Fibroblast of gingiva (primary cell): ENCODE results near the gene AQP10.
"Not testable (repeated sequence)": the region's sequence is repeated elsewhere in the genome, so short reads cannot be mapped to it uniquely, and the experiment has no call there.

Experiments
- DNase-seq: peaks from one replicate; pipeline ENCODE4 v3.0.0-alpha.2; 2011; ENCODE audit warnings: low read depth

Gene AQP10

GRCh38 chr1:154320882-154321608 is at the start of gene AQP10:
AQP10 (plus strand) TSS chr1:154321093; CDS start chr1:154321156, 63 bp downstream.
- no peak for DNase-seq

DNA sequence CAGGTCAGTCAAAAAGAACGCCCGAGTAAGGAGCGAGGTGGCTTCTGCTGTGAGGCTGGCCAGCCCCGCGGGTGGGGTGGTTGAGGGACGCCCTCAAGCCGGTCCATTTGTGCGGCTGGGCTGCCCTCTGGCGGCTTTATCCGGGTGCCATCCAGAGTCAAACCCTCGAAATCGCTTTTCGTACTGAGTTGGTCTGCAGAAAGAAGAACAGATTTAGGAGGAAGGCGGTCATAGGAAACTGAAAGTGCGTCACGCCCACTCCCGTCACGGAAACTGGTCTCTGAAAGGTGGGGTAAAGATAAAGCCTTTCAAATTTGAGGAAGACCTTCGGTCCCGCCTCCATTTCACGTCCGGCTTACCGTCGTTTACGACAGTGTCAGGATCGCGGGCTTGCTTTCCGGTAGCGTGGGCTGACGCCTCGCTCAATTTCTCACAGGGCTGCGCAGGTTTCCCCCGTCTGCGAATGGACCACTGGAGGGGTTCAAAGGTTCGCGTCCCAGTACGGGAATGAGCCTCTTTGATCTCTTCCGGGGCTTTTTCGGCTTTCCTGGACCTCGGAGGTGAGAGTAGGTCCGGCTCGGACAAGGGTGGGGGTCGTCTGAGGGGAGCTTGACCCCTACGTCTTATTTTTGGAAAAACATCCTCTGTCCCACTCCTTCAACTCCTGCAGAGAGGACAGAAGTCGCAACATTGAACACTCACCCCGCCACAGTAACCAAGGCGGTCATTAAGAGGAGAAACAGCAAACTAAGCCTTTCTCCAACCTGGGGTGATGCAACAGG is 48.5 kb upstream of the AQP10 start, which contains the start of gene HAX1:
HAX1 (plus strand) TSS at position 413 of the 782 bp plus-strand sequence; CDS start at position 508, 95 bp downstream.
- DNase-seq: peak; percentile 95

- no peak for DNase-seq
Observed at GRCh38 chr1:154272999-154273563, 47.8 kb upstream of the AQP10 start.

GRCh38 chr1:154276797-154277196 is 44.1 kb upstream of the AQP10 start:
- DNase-seq: no peak

GRCh38 chr1:154287591-154287990 is 33.3 kb upstream of the AQP10 start:
- not testable (repeated sequence) for DNase-seq

GRCh38 chr1:154288661-154289060 is 32.2 kb upstream of the AQP10 start:
- DNase-seq: no peak

GRCh38 chr1:154290921-154291320 is 30.0 kb upstream of the AQP10 start:
- DNase-seq: no peak

- DNase-seq: no peak
Observed at GRCh38 chr1:154295408-154296235, 25.3 kb upstream of the AQP10 start.

- DNase-seq: no peak
Observed at GRCh38 chr1:154301582-154301981, 19.3 kb upstream of the AQP10 start.

GRCh38 chr1:154304664-154305337 is 16.1 kb upstream of the AQP10 start:
- no peak for DNase-seq

- DNase-seq: peak; percentile 25
Observed at GRCh38 chr1:154306151-154306550, 14.7 kb upstream of the AQP10 start.

GRCh38 chr1:154307670-154308270 is 13.1 kb upstream of the AQP10 start:
- DNase-seq: not testable (repeated sequence)

DNA sequence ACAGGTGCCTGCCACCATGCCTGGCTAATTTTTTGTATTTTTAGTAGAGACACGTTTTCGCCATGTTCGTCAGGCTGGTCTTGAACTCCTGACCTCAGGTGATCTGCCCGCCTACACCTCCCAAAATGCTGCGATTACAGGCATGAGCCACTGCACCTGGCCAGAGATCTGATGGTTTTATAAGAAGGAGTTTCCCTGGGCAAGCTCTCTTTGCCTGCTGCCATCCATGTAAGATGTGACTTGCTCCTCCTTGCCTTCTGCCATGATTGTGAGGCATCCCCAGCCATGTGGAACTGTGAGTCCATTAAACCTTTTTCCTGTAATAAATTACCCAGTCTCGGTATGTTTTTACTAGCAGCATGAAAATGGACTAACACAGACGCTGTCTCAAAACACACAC is 11.8 kb upstream of the AQP10 start:
- DNase-seq: not testable (repeated sequence)

- not testable (repeated sequence) for DNase-seq
Observed at GRCh38 chr1:154312229-154313065, 8.4 kb upstream of the AQP10 start.

GRCh38 chr1:154313066-154313356 is 7.9 kb upstream of the AQP10 start:
- DNase-seq: no peak

- not testable (repeated sequence) for DNase-seq
Observed at GRCh38 chr1:154314226-154314625, 6.7 kb upstream of the AQP10 start.

DNA sequence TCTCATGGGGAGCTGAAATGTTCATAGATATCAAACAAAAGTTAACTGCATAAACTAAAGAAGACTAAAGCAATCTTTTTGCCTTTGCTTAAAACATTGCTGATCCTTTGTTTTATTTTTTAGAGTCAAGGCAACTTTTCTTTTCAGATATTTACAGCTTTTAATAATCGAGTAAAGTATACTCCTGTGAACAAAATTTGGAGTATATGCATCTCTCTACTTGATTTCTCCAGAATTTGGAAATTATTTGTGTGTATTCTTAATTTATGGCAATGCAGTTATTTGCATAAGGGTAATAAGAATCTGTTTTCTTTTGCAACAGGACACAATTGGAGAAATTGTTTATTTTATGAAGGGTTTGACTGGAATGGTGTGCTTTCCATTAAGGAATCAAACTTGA is 4.2 kb upstream of the AQP10 start:
- DNase-seq: no peak

DNA sequence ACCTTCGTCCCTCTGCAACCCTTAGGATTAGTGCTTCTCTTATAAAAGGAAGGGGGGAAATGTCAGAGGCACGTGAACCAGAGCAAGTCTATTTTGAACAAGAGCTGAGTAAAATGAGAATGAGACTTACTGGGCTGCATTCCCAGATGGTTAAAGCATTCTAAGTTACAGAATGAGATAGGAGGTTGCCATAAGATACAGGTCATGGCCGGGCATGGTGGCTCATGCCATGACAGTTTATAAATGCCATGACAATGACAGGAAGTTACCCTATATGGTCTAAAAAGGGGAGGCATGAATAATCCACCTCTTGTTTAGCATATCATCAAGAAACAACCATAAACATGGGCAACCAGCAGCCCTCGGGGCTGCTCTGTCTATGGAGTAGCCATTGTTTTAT is 2.5 kb upstream of the AQP10 start:
- DNase-seq: no peak

GRCh38 chr1:154321609-154321934 is 679 bp downstream of the AQP10 start:
- DNase-seq: not testable (repeated sequence)

- DNase-seq: no peak
Observed at GRCh38 chr1:154323493-154323892, 2.6 kb downstream of the AQP10 start.
